Transverse colon (tissue), 4 donors: ENCODE measurements around the gene DNAJC12. TPM values are rescaled to one million over a fixed set of nuclear protein-coding genes. Genes with fewer than 3 reads are reported as not detected.

Experiments used
- DNase-seq: peaks from one replicate; pipeline ENCODE4 v3.0.0-alpha.2; 2019
- H3K27ac ChIP-seq, 4 donors: fragments of 200-600 bp; sonication (generic); 2 replicates each; pipeline ENCODE4 v1.5.1; 2016 to 2018; ENCODE audit warnings: inconsistent platforms in 4 of 4
- H3K27me3 ChIP-seq: fragments of 200-600 bp; sonication (generic); 2 replicates; pipeline ENCODE4 v1.5.1; 2017; ENCODE audit warnings: inconsistent platforms
- H3K36me3 ChIP-seq, 4 donors: fragments of 200-600 bp; sonication (generic); 2 replicates each; pipeline ENCODE4 v1.5.1; 2017 to 2019; ENCODE audit warnings: inconsistent platforms in 4 of 4
- H3K4me1 ChIP-seq, 4 donors: fragments of 200-600 bp; sonication (generic); 2 replicates each; pipeline ENCODE4 v1.5.1; 2017 to 2020; ENCODE audit warnings: inconsistent platforms in 4 of 4
- H3K4me3 ChIP-seq, 4 donors: fragments of 200-600 bp; sonication (generic); 1 replicate in 1 of 4; 2 replicates in 3 of 4; pipeline versions ENCODE4 v1.5.1 to v1.6.1; 2017 to 2019; ENCODE audit warnings: inconsistent platforms in 4 of 4
- H3K9me3 ChIP-seq, 2 donors: fragments of 200-600 bp; sonication (generic); 2 replicates each; pipeline ENCODE4 v1.5.1; 2017 to 2019; ENCODE audit warnings: inconsistent platforms in 2 of 2
- EP300 ChIP-seq: sonication (generic); formaldehyde crosslinking; IDR thresholded peaks from one replicate; pipeline ENCODE4 v1.6.1; 2017; ENCODE audit warnings: antibody characterized with exemption, low read depth
- POLR2A ChIP-seq: fragments of 450-650 bp; IDR thresholded peaks from one replicate; pipeline ENCODE4 v1.6.1; 2016; ENCODE audit warnings: antibody characterized with exemption, mild to moderate bottlenecking, moderate library complexity
- POLR2AphosphoS5 ChIP-seq, 3 donors: sonication (generic); formaldehyde crosslinking; IDR thresholded peaks; one replicate each; pipeline ENCODE4 v1.6.1; 2016; ENCODE audit warnings: antibody characterized with exemption in 3 of 3
- WGBS, 2 donors: methylation state at CpG; one replicate each; pipeline ENCODE4 v1.1.5; 2018; ENCODE audit warnings: low coverage in 1 of 2; 5-methylcytosine and 5-hydroxymethylcytosine counted together
- in situ Hi-C, 4 donors: fragments of 200-750 bp; cut with MboI; loops; one replicate each; pipeline versions ENCODE4 v1.15.0 to v1.15.1; 2017; ENCODE audit warnings: low sequenced_read_pairs in 3 of 4, low pct_ligation_motif_present in 1 of 4, low pct_unique_long_range_greater_than_20kb in 1 of 4
- intact Hi-C: fragments of 100-400 bp; cut with DNase I; formaldehyde crosslinking; loops from one replicate; pipeline ENCODE4 v1.15.1; 2023; ENCODE audit warnings: low total_unique reads
- total RNA-seq, 4 donors: library from RNA; depleted of rRNA; stranded (reverse); fragments of >200 nt; gene quantifications; one replicate each; pipeline ENCODE4 v1.1.0, GENCODE V29; 2016
- TF ChIP-seq, protein P1 (sequence below), 5 experiments: fragments of 200-600 bp in 3 of 5; fragments of 450-650 bp in 2 of 5; sonication (generic) in 3 of 5; IDR thresholded peaks; 1 replicate in 2 of 5; 2 replicates in 3 of 5; pipeline ENCODE4 v1.5.1; 2016 to 2017; ENCODE audit warnings: antibody characterized with exemption in 5 of 5, inconsistent platforms in 3 of 5, mild to moderate bottlenecking in 2 of 5, moderate library complexity in 1 of 5

DNAJC12 gene
- total RNA-seq, 4 donors from 2014 or later, result 2.0 to 8.7 (median 4.4) TPM

DNA sequence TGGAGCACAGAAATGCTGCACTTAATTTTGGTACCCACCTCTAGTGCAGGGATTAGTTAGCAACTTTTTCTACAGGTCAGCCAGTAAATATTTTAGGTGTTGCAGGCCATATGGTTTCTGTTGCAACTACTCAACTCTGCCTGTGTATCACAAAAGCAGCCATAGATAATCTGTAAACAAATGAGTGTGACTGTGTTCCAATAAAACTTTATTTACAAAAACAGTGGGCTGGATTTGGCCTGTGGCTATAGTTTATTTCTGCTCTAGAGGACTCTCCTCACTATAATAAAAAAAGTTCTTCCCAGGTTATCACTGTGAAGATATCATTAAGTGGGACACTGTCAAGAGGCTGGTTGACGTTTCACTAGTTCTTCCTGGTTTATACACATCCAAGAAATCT is 65.8 kb downstream of the DNAJC12 start:
- H3K9me3 ChIP-seq, result no peaks in the 10 kb centered on the region
- in situ Hi-C loops (loop anchor here in 1 of 4 donors (5.0 kb wide), 1 partner anchor 75 kb away; the partner anchor contains the start of gene CTNNA3), intact Hi-C loops (loop anchor here (5.0 to 10.0 kb wide), 2 partner anchors 65 to 107 kb away; no protein-coding TSS in a partner anchor)
- no peak for DNase-seq
- H3K4me3 ChIP-seq, result no peak overlapping the region
- no peaks in the 10 kb centered on the region for H3K4me1 ChIP-seq
- H3K36me3 ChIP-seq, result no peaks in the 10 kb centered on the region
- TF ChIP-seq POLR2AphosphoS5 (IDR thresholded peaks at IDR 0.05), result no peak
- TF ChIP-seq POLR2A, result no peak
- TF ChIP-seq, protein P1, sequence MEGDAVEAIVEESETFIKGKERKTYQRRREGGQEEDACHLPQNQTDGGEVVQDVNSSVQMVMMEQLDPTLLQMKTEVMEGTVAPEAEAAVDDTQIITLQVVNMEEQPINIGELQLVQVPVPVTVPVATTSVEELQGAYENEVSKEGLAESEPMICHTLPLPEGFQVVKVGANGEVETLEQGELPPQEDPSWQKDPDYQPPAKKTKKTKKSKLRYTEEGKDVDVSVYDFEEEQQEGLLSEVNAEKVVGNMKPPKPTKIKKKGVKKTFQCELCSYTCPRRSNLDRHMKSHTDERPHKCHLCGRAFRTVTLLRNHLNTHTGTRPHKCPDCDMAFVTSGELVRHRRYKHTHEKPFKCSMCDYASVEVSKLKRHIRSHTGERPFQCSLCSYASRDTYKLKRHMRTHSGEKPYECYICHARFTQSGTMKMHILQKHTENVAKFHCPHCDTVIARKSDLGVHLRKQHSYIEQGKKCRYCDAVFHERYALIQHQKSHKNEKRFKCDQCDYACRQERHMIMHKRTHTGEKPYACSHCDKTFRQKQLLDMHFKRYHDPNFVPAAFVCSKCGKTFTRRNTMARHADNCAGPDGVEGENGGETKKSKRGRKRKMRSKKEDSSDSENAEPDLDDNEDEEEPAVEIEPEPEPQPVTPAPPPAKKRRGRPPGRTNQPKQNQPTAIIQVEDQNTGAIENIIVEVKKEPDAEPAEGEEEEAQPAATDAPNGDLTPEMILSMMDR (IDR thresholded peaks at IDR 0.05), result no peak
- no peak for TF ChIP-seq EP300
- no peak overlapping the region for H3K27ac ChIP-seq
- WGBS, 2 donors, result 63 to 76% methylated on average over 1 of the region's 1 CpG
- no peaks in the 10 kb centered on the region for H3K27me3 ChIP-seq

DNA sequence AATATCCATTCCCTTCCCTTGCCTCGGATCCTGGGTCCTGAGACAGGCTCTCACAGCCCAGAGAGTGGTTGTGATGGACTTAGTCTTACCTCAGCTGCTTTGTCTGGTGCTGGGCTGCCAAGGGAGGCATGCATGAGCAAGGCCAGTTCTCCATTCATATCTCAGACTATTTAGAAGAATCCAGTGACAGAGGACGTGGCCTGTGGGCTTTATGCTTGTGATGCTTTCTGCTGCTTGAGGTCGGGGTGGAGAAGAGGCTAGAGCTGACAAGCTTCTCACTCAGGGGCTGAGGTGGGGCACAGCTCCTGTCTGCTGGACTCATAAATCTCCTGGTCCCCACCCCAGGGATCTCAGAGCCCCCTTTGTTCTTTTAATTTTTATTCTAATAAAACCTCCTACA is 66.8 kb downstream of the DNAJC12 start:
- no peak for TF ChIP-seq EP300
- DNase-seq, result no peak
- no peak overlapping the region for H3K4me3 ChIP-seq
- intact Hi-C loops, result loop anchor here (5.0 to 10.0 kb wide), 2 partner anchors 64 to 106 kb away; no protein-coding TSS in a partner anchor
- no peaks in the 10 kb centered on the region for H3K9me3 ChIP-seq
- in situ Hi-C loops, result loop anchor here in 1 of 4 donors (5.0 kb wide), 1 partner anchor 74 kb away; the partner anchor contains the start of gene CTNNA3
- no peaks in the 10 kb centered on the region for H3K4me1 ChIP-seq
- WGBS, 2 donors, result 67 to 77% methylated on average over 3 of the region's 3 CpGs
- H3K27ac ChIP-seq, result no peak overlapping the region
- no peaks in the 10 kb centered on the region for H3K36me3 ChIP-seq
- no peaks in the 10 kb centered on the region for H3K27me3 ChIP-seq

DNA sequence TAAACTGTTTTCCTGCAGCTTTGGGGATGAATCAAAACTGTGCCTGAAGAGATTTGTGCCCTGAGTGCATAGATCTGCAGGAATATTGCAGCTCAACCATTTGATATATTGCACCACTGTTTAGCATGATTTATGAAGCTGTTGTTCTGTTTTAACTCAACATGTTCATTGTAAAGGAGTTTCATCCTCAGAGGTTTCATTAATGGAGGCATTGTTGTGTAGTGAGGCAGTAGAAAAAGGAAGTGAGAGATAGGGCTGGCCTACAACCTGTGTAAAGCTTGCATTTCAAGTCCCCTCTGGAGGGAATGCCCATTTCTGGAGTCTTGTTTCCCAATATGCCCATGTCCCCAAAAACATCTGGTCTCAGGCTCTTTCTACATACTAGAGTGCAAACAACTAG is 67.5 kb downstream of the DNAJC12 start:
- Histone ChIP-seq H3K36me3 (no peaks in the 10 kb centered on the region), H3K27ac (no peak overlapping the region), H3K9me3 (no peaks in the 10 kb centered on the region), H3K4me1 (no peaks in the 10 kb centered on the region), H3K4me3 (no peak overlapping the region), H3K27me3 (no peaks in the 10 kb centered on the region)
- DNase-seq, result no peak
- no peak for TF ChIP-seq POLR2A
- TF ChIP-seq, protein P1 (IDR thresholded peaks at IDR 0.05), result no peak
- no peak for TF ChIP-seq POLR2AphosphoS5 (IDR thresholded peaks at IDR 0.05)
- no peak for TF ChIP-seq EP300
- intact Hi-C loops (loop anchor here (5.0 to 10.0 kb wide), 2 partner anchors 63 to 106 kb away; no protein-coding TSS in a partner anchor), in situ Hi-C loops (loop anchor here in 1 of 4 donors (5.0 kb wide), 1 partner anchor 73 kb away; the partner anchor contains the start of gene CTNNA3)

DNA sequence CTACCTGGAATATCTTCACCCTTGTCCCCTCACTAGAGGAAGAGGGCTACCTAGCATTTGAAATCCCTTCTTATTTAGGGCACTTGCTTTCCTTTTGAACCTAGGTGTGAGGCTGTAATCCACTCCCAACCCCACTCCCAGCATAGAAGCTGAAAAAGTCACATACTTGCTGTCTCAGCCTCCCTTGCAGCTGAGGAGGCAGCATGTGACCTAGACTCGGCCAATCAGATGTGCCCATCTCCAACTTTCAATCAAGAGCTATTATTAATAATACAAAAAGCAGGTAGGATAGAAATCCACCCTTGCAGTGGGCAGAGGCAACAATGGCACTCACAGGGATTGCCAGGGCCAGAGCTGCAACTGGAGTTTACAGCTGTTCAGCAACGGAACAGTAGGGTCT is 70.7 kb downstream of the DNAJC12 start:
- no peak for DNase-seq
- H3K4me3 ChIP-seq, result no peak overlapping the region
- H3K9me3 ChIP-seq, result no peaks in the 10 kb centered on the region
- H3K36me3 ChIP-seq, result no peaks in the 10 kb centered on the region
- peaks cover 0 to 9% (median 2%) of the 10 kb centered on the region in 4 donors for H3K4me1 ChIP-seq
- intact Hi-C loops (no loop called here), in situ Hi-C loops (no loop called here)
- no peak overlapping the region for H3K27ac ChIP-seq
- WGBS, 2 donors, result 94% methylated on average over 2 of the region's 2 CpGs; no CpG with 5 or more reads in 1 of the 2 donors
- TF ChIP-seq, protein P1 (IDR thresholded peaks at IDR 0.05), result no peak
- TF ChIP-seq POLR2AphosphoS5 (IDR thresholded peaks at IDR 0.05) (no peak), POLR2A (no peak), EP300 (no peak)
- no peaks in the 10 kb centered on the region for H3K27me3 ChIP-seq
